SK-N-SH (cell line): ENCODE measurements around the gene CHSY1. TPM values are rescaled to one million over a fixed set of nuclear protein-coding genes. Genes with fewer than 3 reads are reported as not detected.
A peak's percentile ranks its signal among the peaks of the same experiment; 100 is the strongest.

Experiments used
- CTCF ChIA-PET: fragments of 300-600, 350-600 bp; formaldehyde crosslinking; extraction: SDS; loops from one replicate; lab custom pipeline; 2021; lab: Yijun Ruan, JAX
- POLR2A ChIA-PET: fragments of 350-600 bp; sonication (Branson Sonifier 250); formaldehyde crosslinking; extraction: SDS; loops from one replicate; lab custom pipeline; 2020; ENCODE audit warnings: antibody characterized with exemption, inconsistent platforms; lab: Yijun Ruan, JAX
- DNase-seq: peaks from one replicate; pipeline ENCODE4 v3.0.0; 2012
- H2AFZ ChIP-seq: fragments of 200-600 bp; sonication (generic); 2 replicates; pipeline ENCODE4 v1.8.1; 2016; ENCODE audit warnings: antibody characterized with exemption, mild to moderate bottlenecking, low read depth
- H3F3A ChIP-seq: fragments of 200-600 bp; sonication (generic); replicated peaks from 2 replicates; pipeline ENCODE3; 2016; ENCODE audit warnings: antibody characterized with exemption, mild to moderate bottlenecking; ENCODE audit not compliant: insufficient read depth
- H3K27ac ChIP-seq, 2 experiments: fragments of 200-500 bp in 1 of 2; fragments of 200-600 bp in 1 of 2; sonication (Bioruptor generic) in 1 of 2; sonication (generic), shearing (Covaris generic) in 1 of 2; 2 replicates each; pipeline versions ENCODE4 v1.5.1 to v1.6.1; 2014 to 2016; ENCODE audit warnings: low read depth in 2 of 2, inconsistent platforms in 1 of 2, low read length in 1 of 2, mild to moderate bottlenecking in 1 of 2, mixed read lengths in 1 of 2
- H3K27me3 ChIP-seq: fragments of 200-600 bp; sonication (generic), shearing (Covaris generic); 2 replicates; pipeline ENCODE4 v1.6.1; 2016; ENCODE audit warnings: mixed run types; ENCODE audit not compliant: insufficient read depth
- H3K36me3 ChIP-seq, 2 experiments: fragments of 200-500 bp in 1 of 2; fragments of 200-600 bp in 1 of 2; sonication (Bioruptor generic) in 1 of 2; sonication (generic) in 1 of 2; replicated peaks in 1 of 2; 2 replicates each; pipeline versions ENCODE3 to v1.5.1; 2014 to 2016; ENCODE audit warnings: low read length in 1 of 2, mild to moderate bottlenecking in 1 of 2; ENCODE audit not compliant: insufficient read depth in 2 of 2, control insufficient read depth in 1 of 2
- H3K4me1 ChIP-seq, 2 experiments: fragments of 200-500 bp in 1 of 2; fragments of 200-600 bp in 1 of 2; sonication (Bioruptor generic) in 1 of 2; sonication (generic), shearing (Covaris generic) in 1 of 2; 2 replicates each; pipeline versions ENCODE4 v1.5.1 to v1.6.1; 2014 to 2016; ENCODE audit warnings: low read depth in 1 of 2, low read length in 1 of 2, mixed run types in 1 of 2; ENCODE audit not compliant: insufficient read depth in 2 of 2, control insufficient read depth in 1 of 2
- H3K4me2 ChIP-seq: fragments of 200-600 bp; sonication (generic), shearing (Covaris generic); 2 replicates; pipeline ENCODE4 v1.6.1; 2017; ENCODE audit warnings: mixed run types
- H3K4me3 ChIP-seq, 2 experiments: fragments of 200-500 bp in 1 of 2; fragments of 200-600 bp in 1 of 2; sonication (Bioruptor generic) in 1 of 2; sonication (generic), shearing (Covaris generic) in 1 of 2; 2 replicates each; pipeline versions ENCODE4 v1.5.1 to v1.8.1; 2014 to 2016; ENCODE audit warnings: low read depth in 2 of 2, inconsistent platforms in 1 of 2, low read length in 1 of 2, mild to moderate bottlenecking in 1 of 2, mixed read lengths in 1 of 2, moderate library complexity in 1 of 2
- H3K79me2 ChIP-seq: fragments of 200-600 bp; sonication (generic); 2 replicates; pipeline ENCODE4 v1.8.1; 2017; ENCODE audit warnings: mild to moderate bottlenecking; ENCODE audit not compliant: insufficient read depth
- H3K9ac ChIP-seq: fragments of 200-600 bp; sonication (generic); 2 replicates; pipeline ENCODE4 v1.6.1; 2017; ENCODE audit warnings: mixed run types
- H3K9me2 ChIP-seq: fragments of 200-600 bp; sonication (generic); 2 replicates; pipeline ENCODE4 v1.6.1; 2017; ENCODE audit warnings: mixed run types
- H3K9me3 ChIP-seq: fragments of 200-600 bp; sonication (generic); 2 replicates; pipeline ENCODE4 v1.6.1; 2017; ENCODE audit warnings: mixed run types, mild to moderate bottlenecking, moderate library complexity
- H4K20me1 ChIP-seq: fragments of 200-600 bp; sonication (generic); 2 replicates; pipeline ENCODE4 v1.6.1; 2017; ENCODE audit warnings: mild to moderate bottlenecking, mixed run types; ENCODE audit not compliant: insufficient read depth
- ELF1 ChIP-seq: IDR thresholded peaks from 2 replicates; pipeline ENCODE4 v1.4.0; 2012
- FOXJ3 ChIP-seq: sonication (generic); formaldehyde crosslinking; IDR thresholded peaks from 2 replicates; pipeline ENCODE4 v1.5.1; 2020; ENCODE audit warnings: mild to moderate bottlenecking, missing genetic modification reagents
- GATA2 ChIP-seq: sonication (generic); formaldehyde crosslinking; IDR thresholded peaks from 2 replicates; pipeline ENCODE4 v1.5.0; 2020; ENCODE audit warnings: mild to moderate bottlenecking, missing genetic modification reagents
- MXI1 ChIP-seq: IDR thresholded peaks from 2 replicates; pipeline ENCODE4 v1.6.1; 2012; ENCODE audit warnings: mild to moderate bottlenecking, low read depth, low read length, improper control_type of control experiment
- POLR2AphosphoS5 ChIP-seq: IDR thresholded peaks from 2 replicates; pipeline ENCODE4 v1.6.1; 2012; ENCODE audit warnings: low read depth, low read length
- RCOR1 ChIP-seq: fragments of 150-350 bp; IDR thresholded peaks from 2 replicates; pipeline ENCODE4 v1.6.1; 2017; ENCODE audit warnings: antibody characterized with exemption, low read length
- RXRA ChIP-seq: IDR thresholded peaks from 2 replicates; pipeline ENCODE4 v1.4.0; 2012; ENCODE audit warnings: low read depth, mild to moderate bottlenecking, borderline replicate concordance
- SMC3 ChIP-seq: IDR thresholded peaks from 2 replicates; pipeline ENCODE4 v1.6.1; 2012; ENCODE audit warnings: low read depth, low read length, improper control_type of control experiment
- TAF1 ChIP-seq: IDR thresholded peaks from 2 replicates; pipeline ENCODE4 v1.6.1; 2012; ENCODE audit warnings: low read depth, mild to moderate bottlenecking, low read length, moderate library complexity, borderline replicate concordance
- WGBS: methylation state at CpG from one replicate; pipeline ENCODE4 v1.1.6; 2017; ENCODE audit warnings: low lambda C conversion rate; 5-methylcytosine and 5-hydroxymethylcytosine counted together
- polyA plus RNA-seq, 3 experiments: library from polyadenylated mRNA; depleted of rRNA; stranded (reverse); fragments of >200 nt; gene quantifications; 2 replicates each; pipeline ENCODE4 v1.2.3, GENCODE V29; 2012
- TF ChIP-seq, protein P1 (sequence below): IDR thresholded peaks from 2 replicates; pipeline ENCODE4 v1.4.0; 2012; ENCODE audit warnings: low read depth, borderline replicate concordance
- TF ChIP-seq, protein P2 (sequence below): IDR thresholded peaks from 2 replicates; pipeline ENCODE4 v1.4.0; 2012; ENCODE audit warnings: low read depth
- TF ChIP-seq, protein P3 (sequence below): IDR thresholded peaks from 2 replicates; pipeline ENCODE4 v1.4.0; 2012; ENCODE audit warnings: low read depth, borderline replicate concordance
- TF ChIP-seq, protein P4 (sequence below): IDR thresholded peaks from 2 replicates; pipeline ENCODE4 v1.6.1; 2012; ENCODE audit warnings: mild to moderate bottlenecking, low read depth, low read length, moderate library complexity

CHSY1 gene
- polyA plus RNA-seq, 1 of the 3 experiments (the other 2 are of a cell fraction): 15.7 TPM

DNA sequence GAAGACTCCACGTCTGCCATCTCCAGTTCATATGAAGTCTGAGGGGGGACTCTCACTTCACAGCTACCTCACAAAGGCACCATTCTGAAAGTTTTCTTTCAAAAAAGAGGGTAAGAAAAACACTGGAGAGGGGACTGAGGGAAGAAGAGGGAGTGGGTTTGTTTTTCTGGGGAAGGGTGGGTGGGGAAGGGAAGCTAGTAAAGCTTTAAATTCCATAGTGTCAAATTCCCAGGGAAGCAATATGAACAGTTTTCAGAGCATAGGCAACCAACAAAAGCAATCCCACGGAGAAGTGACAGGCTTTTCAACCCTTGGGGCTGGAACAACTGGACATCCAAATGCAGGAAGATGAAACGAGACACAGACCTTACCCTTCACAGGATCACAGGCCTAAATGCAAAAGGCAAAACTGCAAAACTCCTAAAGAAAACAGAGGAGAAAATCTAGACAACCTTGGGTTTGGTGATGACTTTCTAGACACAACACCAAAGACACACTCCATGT is 61.7 kb downstream of the CHSY1 start:
- H3K36me3 ChIP-seq: peaks cover 3 to 6% of the 10 kb centered on the region in 2 experiments
- H3K27ac ChIP-seq: peak overlapping the region in 1 of 2 experiments; percentile 41; a peak in 1 of 4 replicates
- ChIA-PET CTCF (no interaction called here), POLR2A (no interaction called here)
- H3K9ac ChIP-seq: no peak overlapping the region
- H3K27me3 ChIP-seq: no peaks in the 10 kb centered on the region
- no peaks in the 10 kb centered on the region for H3F3A ChIP-seq
- TF ChIP-seq, protein P1, sequence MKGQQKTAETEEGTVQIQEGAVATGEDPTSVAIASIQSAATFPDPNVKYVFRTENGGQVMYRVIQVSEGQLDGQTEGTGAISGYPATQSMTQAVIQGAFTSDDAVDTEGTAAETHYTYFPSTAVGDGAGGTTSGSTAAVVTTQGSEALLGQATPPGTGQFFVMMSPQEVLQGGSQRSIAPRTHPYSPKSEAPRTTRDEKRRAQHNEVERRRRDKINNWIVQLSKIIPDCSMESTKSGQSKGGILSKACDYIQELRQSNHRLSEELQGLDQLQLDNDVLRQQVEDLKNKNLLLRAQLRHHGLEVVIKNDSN: no peak
- TF ChIP-seq RCOR1 (no peak), ELF1 (no peak), RXRA (no peak), GATA2 (CRISPR knock-in tag) (no peak), SMC3 (no peak), POLR2AphosphoS5 (no peak), MXI1 (no peak), FOXJ3 (CRISPR knock-in tag) (no peak), TAF1 (no peak)
- TF ChIP-seq, protein P2, sequence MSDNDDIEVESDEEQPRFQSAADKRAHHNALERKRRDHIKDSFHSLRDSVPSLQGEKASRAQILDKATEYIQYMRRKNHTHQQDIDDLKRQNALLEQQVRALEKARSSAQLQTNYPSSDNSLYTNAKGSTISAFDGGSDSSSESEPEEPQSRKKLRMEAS: no peak
- TF ChIP-seq, protein P3, sequence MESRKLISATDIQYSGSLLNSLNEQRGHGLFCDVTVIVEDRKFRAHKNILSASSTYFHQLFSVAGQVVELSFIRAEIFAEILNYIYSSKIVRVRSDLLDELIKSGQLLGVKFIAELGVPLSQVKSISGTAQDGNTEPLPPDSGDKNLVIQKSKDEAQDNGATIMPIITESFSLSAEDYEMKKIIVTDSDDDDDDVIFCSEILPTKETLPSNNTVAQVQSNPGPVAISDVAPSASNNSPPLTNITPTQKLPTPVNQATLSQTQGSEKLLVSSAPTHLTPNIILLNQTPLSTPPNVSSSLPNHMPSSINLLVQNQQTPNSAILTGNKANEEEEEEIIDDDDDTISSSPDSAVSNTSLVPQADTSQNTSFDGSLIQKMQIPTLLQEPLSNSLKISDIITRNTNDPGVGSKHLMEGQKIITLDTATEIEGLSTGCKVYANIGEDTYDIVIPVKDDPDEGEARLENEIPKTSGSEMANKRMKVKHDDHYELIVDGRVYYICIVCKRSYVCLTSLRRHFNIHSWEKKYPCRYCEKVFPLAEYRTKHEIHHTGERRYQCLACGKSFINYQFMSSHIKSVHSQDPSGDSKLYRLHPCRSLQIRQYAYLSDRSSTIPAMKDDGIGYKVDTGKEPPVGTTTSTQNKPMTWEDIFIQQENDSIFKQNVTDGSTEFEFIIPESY: no peak
- TF ChIP-seq, protein P4, sequence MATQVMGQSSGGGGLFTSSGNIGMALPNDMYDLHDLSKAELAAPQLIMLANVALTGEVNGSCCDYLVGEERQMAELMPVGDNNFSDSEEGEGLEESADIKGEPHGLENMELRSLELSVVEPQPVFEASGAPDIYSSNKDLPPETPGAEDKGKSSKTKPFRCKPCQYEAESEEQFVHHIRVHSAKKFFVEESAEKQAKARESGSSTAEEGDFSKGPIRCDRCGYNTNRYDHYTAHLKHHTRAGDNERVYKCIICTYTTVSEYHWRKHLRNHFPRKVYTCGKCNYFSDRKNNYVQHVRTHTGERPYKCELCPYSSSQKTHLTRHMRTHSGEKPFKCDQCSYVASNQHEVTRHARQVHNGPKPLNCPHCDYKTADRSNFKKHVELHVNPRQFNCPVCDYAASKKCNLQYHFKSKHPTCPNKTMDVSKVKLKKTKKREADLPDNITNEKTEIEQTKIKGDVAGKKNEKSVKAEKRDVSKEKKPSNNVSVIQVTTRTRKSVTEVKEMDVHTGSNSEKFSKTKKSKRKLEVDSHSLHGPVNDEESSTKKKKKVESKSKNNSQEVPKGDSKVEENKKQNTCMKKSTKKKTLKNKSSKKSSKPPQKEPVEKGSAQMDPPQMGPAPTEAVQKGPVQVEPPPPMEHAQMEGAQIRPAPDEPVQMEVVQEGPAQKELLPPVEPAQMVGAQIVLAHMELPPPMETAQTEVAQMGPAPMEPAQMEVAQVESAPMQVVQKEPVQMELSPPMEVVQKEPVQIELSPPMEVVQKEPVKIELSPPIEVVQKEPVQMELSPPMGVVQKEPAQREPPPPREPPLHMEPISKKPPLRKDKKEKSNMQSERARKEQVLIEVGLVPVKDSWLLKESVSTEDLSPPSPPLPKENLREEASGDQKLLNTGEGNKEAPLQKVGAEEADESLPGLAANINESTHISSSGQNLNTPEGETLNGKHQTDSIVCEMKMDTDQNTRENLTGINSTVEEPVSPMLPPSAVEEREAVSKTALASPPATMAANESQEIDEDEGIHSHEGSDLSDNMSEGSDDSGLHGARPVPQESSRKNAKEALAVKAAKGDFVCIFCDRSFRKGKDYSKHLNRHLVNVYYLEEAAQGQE: no peak
- 91% methylated on average over 3 of the region's 3 CpGs for WGBS
- H3K9me2 ChIP-seq: no peaks in the 10 kb centered on the region
- DNase-seq: no peak
- H4K20me1 ChIP-seq: peaks cover 86% of the 10 kb centered on the region
- H3K4me1 ChIP-seq: peaks cover 25 to 56% of the 10 kb centered on the region in 2 experiments; a peak in 3 of 4 replicates
- H3K4me2 ChIP-seq: no peak overlapping the region
- no peak overlapping the region for H3K4me3 ChIP-seq
- H3K79me2 ChIP-seq: peaks cover 97% of the 10 kb centered on the region
- no peaks in the 10 kb centered on the region for H3K9me3 ChIP-seq
- no peak overlapping the region for H2AFZ ChIP-seq
